HG03442 (cell line): ENCODE measurements around the gene PCSK1.

Experiments
- ATAC-seq: cut with Tn5 transposase; IDR thresholded peaks from one replicate; pipeline ENCODE4 v1.9.1; 2021; ENCODE audit warnings: mild to moderate bottlenecking, moderate library complexity; ENCODE audit not compliant: unreplicated experiment

The PCSK1 gene

GRCh38 chr5:96433066-96433447 is at the start of gene PCSK1:
Gene PCSK1 (minus strand): TSS chr5:96433248. CDS start chr5:96433042, 206 bp downstream.
- ATAC-seq: peak; percentile 13

- no peak for ATAC-seq
Observed at GRCh38 chr5:96481867-96482266, 48.8 kb upstream of the PCSK1 start.

GRCh38 chr5:96481009-96481786 is 48.1 kb upstream of the PCSK1 start:
- no peak for ATAC-seq

- ATAC-seq: no peak
Observed at GRCh38 chr5:96478983-96479382, 45.9 kb upstream of the PCSK1 start.

- ATAC-seq: no peak
Observed at GRCh38 chr5:96476654-96477053, 43.6 kb upstream of the PCSK1 start.

- no peak for ATAC-seq
Observed at GRCh38 chr5:96474073-96474472, 41.0 kb upstream of the PCSK1 start.

GRCh38 chr5:96473155-96473554 is 40.1 kb upstream of the PCSK1 start:
- no peak for ATAC-seq

- no peak for ATAC-seq
Observed at GRCh38 chr5:96470785-96471184, 37.7 kb upstream of the PCSK1 start.

- no peak for ATAC-seq
Observed at GRCh38 chr5:96468956-96469355, 35.9 kb upstream of the PCSK1 start.

GRCh38 chr5:96463091-96463490 is 30.0 kb upstream of the PCSK1 start:
- ATAC-seq: no peak

GRCh38 chr5:96459313-96460121 is 26.5 kb upstream of the PCSK1 start:
- ATAC-seq: no peak

- no peak for ATAC-seq
Observed at GRCh38 chr5:96458176-96458575, 25.1 kb upstream of the PCSK1 start.

GRCh38 chr5:96455789-96456188 is 22.7 kb upstream of the PCSK1 start:
- no peak for ATAC-seq

- ATAC-seq: no peak
Observed at GRCh38 chr5:96453394-96453793, 20.3 kb upstream of the PCSK1 start.

GRCh38 chr5:96447949-96448348 is 14.9 kb upstream of the PCSK1 start:
- no peak for ATAC-seq

- ATAC-seq: peak; percentile 24
Observed at GRCh38 chr5:96440185-96440538, 7.1 kb upstream of the PCSK1 start.

- ATAC-seq: peak; percentile 93
Observed at GRCh38 chr5:96439477-96440184, 6.6 kb upstream of the PCSK1 start.

- ATAC-seq: peak; percentile 47
Observed at GRCh38 chr5:96434201-96434645, 1.2 kb upstream of the PCSK1 start.

GRCh38 chr5:96432216-96433065 is 607 bp downstream of the PCSK1 start:
- ATAC-seq: peak; percentile 41

- no peak for ATAC-seq
Observed at GRCh38 chr5:96431376-96432187, 1.5 kb downstream of the PCSK1 start.
